ENCODE measurements around the gene FGGY. TPM values are rescaled to one million over a fixed set of nuclear protein-coding genes. Genes with fewer than 3 reads are reported as not detected.

Gene FGGY
- total and polyA plus RNA-seq, 5 experiments from 2014 or later, result 5.7 to 11.1 (median 6.4) TPM

DNA sequence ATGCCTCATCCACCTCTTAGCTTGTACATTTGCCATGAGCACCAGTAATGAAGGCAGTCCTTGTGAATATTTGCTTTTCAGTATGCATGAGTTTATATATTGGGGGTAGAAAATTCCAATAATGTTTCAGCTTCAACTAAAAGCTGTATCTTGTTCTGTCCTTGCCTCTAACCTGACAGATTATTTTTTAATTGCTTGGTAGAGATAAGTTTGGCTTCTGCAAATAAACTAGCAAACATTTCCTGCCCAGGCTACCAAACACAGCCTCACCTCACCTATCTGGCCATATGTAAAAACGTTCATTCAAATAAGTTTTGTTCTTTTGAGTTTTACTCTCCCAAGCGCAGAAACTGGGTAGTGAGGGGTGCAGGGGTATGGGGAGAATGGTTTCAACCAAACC is 442.2 kb downstream of the FGGY start:
- Mint-ChIP-seq H3K9me3 (peaks cover 0 to 11% (median 7%) of the 10 kb centered on the region in 9 donors), H3K36me3 (peaks cover 11 to 33% (median 21%) of the 10 kb centered on the region in 3 donors), H3K27me3 (no peaks in the 10 kb centered on the region), H3K4me1 (peaks cover 0 to 2% (median under 1%) of the 10 kb centered on the region in 4 donors), H3K4me3 (no peak overlapping the region), H3K27ac (no peak overlapping the region)
- ATAC-seq (no peak), DNase-seq (no peak)
- POLR2A ChIA-PET, result no interaction called here

- Mint-ChIP-seq H3K9me3 (no peaks in the 10 kb centered on the region), H3K4me1 (peaks cover 0 to 2% (median 0%) of the 10 kb centered on the region in 4 donors), H3K27ac (no peak overlapping the region), H3K4me3 (no peak overlapping the region), H3K36me3 (peaks cover 0 to 12% (median 3%) of the 10 kb centered on the region in 3 donors), H3K27me3 (no peaks in the 10 kb centered on the region)
- POLR2A ChIA-PET, result no interaction called here
- ATAC-seq, result no peak
- DNase-seq, result no peak
Observed at GRCh38 chr1:59742526-59742925, 445.6 kb downstream of the FGGY start.

GRCh38 chr1:59743324-59744091 is 446.6 kb downstream of the FGGY start:
- Mint-ChIP-seq H3K36me3 (peaks cover 0 to 6% (median 0%) of the 10 kb centered on the region in 3 donors), H3K4me1 (peaks cover 0 to 2% (median 0%) of the 10 kb centered on the region in 4 donors), H3K27ac (no peak overlapping the region), H3K9me3 (no peaks in the 10 kb centered on the region), H3K27me3 (no peaks in the 10 kb centered on the region), H3K4me3 (no peak overlapping the region)
- POLR2A ChIA-PET, result interaction anchor here (0.7 kb wide), 1 partner anchor 72 kb away, joined by 3 read pairs; no protein-coding TSS in a partner anchor
- ATAC-seq (no peak), DNase-seq (no peak)

GRCh38 chr1:59747420-59748024 is 450.6 kb downstream of the FGGY start:
- Mint-ChIP-seq H3K4me1 (peaks cover 0 to 2% (median 0%) of the 10 kb centered on the region in 4 donors), H3K9me3 (no peaks in the 10 kb centered on the region), H3K4me3 (no peak overlapping the region), H3K36me3 (peaks cover 0 to 2% (median 0%) of the 10 kb centered on the region in 3 donors), H3K27me3 (no peaks in the 10 kb centered on the region), H3K27ac (no peak overlapping the region)
- no peak for DNase-seq
- POLR2A ChIA-PET, result no interaction called here
- ATAC-seq, result no peak

- peaks cover 0 to 2% (median 0%) of the 10 kb centered on the region in 3 donors for H3K36me3 Mint-ChIP-seq
- H3K27me3 Mint-ChIP-seq, result no peaks in the 10 kb centered on the region
- H3K4me1 Mint-ChIP-seq, result peaks cover 0 to 2% (median 0%) of the 10 kb centered on the region in 4 donors
- H3K4me3 Mint-ChIP-seq, result no peak overlapping the region
- H3K27ac Mint-ChIP-seq, result no peak overlapping the region
- no peak for DNase-seq
- no peak for ATAC-seq
- H3K9me3 Mint-ChIP-seq, result no peaks in the 10 kb centered on the region
- POLR2A ChIA-PET, result no interaction called here
Observed at GRCh38 chr1:59748123-59748522, 451.2 kb downstream of the FGGY start.

GRCh38 chr1:59750328-59751003 is 453.6 kb downstream of the FGGY start:
- DNase-seq, result no peak

DNA sequence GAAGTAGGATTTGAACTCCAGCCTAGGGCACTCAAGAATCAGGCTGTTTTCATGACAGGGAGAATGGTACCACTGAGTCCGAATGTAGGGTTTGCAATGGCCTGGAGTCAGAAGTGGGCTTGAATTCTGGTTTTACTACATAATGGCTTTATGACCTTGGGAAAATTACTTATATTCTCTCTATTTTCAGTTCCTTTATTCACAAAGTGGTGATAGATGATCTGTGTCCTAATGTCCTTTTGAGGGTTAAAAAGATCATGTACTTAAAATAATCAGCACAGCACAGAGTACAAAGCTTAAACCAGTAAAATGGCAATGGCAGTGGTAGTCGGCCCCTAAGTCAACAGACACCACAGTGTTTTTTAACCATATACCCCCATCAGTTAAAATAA is 454.1 kb downstream of the FGGY start:
- DNase-seq (no peak), ATAC-seq (no peak)
- no peaks in the 10 kb centered on the region for H3K27me3 Mint-ChIP-seq
- H3K4me3 Mint-ChIP-seq, result no peak overlapping the region
- no peak overlapping the region for H3K27ac Mint-ChIP-seq
- H3K4me1 Mint-ChIP-seq, result no peaks in the 10 kb centered on the region
- H3K9me3 Mint-ChIP-seq, result no peaks in the 10 kb centered on the region
- POLR2A ChIA-PET, result no interaction called here
- no peaks in the 10 kb centered on the region for H3K36me3 Mint-ChIP-seq

More at GRCh38 chr1:59750328-59751003, 453.6 kb downstream of the FGGY start:
- Mint-ChIP-seq H3K36me3 (no peaks in the 10 kb centered on the region), H3K9me3 (no peaks in the 10 kb centered on the region), H3K4me3 (no peak overlapping the region), H3K27me3 (no peaks in the 10 kb centered on the region), H3K4me1 (no peaks in the 10 kb centered on the region), H3K27ac (no peak overlapping the region)
- POLR2A ChIA-PET, result no interaction called here
- ATAC-seq, result no peak

GRCh38 chr1:59751801-59752200 is 454.9 kb downstream of the FGGY start:
- H3K4me1 Mint-ChIP-seq, result no peaks in the 10 kb centered on the region
- DNase-seq (no peak), ATAC-seq (no peak)
- POLR2A ChIA-PET, result no interaction called here
- H3K9me3 Mint-ChIP-seq, result no peaks in the 10 kb centered on the region
- no peaks in the 10 kb centered on the region for H3K27me3 Mint-ChIP-seq
- H3K4me3 Mint-ChIP-seq, result no peak overlapping the region
- H3K36me3 Mint-ChIP-seq, result no peaks in the 10 kb centered on the region
- no peak overlapping the region for H3K27ac Mint-ChIP-seq

GRCh38 chr1:59752556-59753414 is 455.9 kb downstream of the FGGY start:
- POLR2A ChIA-PET, result no interaction called here
- no peak for DNase-seq
- Mint-ChIP-seq H3K4me1 (no peaks in the 10 kb centered on the region), H3K36me3 (no peaks in the 10 kb centered on the region), H3K9me3 (no peaks in the 10 kb centered on the region), H3K27ac (no peak overlapping the region), H3K27me3 (no peaks in the 10 kb centered on the region), H3K4me3 (no peak overlapping the region)
- no peak for ATAC-seq

GRCh38 chr1:59755069-59755685 is 458.3 kb downstream of the FGGY start:
- Mint-ChIP-seq H3K27ac (no peak overlapping the region), H3K4me3 (no peak overlapping the region), H3K27me3 (no peaks in the 10 kb centered on the region), H3K36me3 (no peaks in the 10 kb centered on the region), H3K4me1 (peaks cover 2 to 7% (median 3%) of the 10 kb centered on the region in 4 donors), H3K9me3 (no peaks in the 10 kb centered on the region)
- POLR2A ChIA-PET, result no interaction called here
- no peak for DNase-seq
- no peak for ATAC-seq

DNA sequence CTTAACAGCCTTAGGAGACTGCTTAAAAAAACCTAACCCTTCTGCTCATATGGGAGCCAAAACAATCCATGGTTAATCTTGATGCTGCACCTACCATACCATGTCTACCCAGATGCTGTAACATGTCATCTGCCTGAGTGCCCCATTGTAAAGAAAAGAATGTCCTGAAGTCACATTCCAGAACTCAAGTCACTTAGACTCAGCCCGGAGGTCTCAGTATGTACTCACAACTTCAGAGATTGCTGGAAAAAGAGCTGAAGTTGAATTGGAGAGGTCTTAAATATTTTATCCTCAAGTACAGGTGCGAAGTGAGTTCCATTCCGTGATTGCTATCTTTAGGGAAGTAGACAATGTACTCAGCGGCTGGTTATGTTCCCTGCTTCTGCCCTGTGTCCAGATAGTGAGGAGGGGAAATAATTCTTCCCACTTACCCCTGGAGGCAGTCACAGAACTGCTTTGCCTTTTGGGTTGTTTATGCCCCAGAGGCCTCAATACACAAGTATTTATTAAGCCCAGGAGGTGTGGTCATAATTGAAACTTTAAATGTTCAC is 460.4 kb downstream of the FGGY start:
- H3K4me1 Mint-ChIP-seq, result peaks cover 2 to 7% (median 3%) of the 10 kb centered on the region in 4 donors
- H3K27me3 Mint-ChIP-seq, result no peaks in the 10 kb centered on the region
- ATAC-seq (no peak), DNase-seq (no peak)
- no peaks in the 10 kb centered on the region for H3K36me3 Mint-ChIP-seq
- H3K4me3 Mint-ChIP-seq, result no peak overlapping the region
- H3K27ac Mint-ChIP-seq, result no peak overlapping the region
- POLR2A ChIA-PET, result no interaction called here
- no peaks in the 10 kb centered on the region for H3K9me3 Mint-ChIP-seq

Measured in naive thymus-derived CD8-positive, alpha-beta T cell (primary cell).